HUES64 (cell line): ENCODE measurements around the gene TSHR.
"Not testable (repeated sequence)": the region's sequence is repeated elsewhere in the genome, so short reads cannot be mapped to it uniquely, and the experiment has no call there.

Experiments
- H3K27ac ChIP-seq: 2 replicates; pipeline ENCODE4 v1.7.0; 2013; ENCODE audit warnings: low read depth, low read length, inconsistent platforms
- H3K27me3 ChIP-seq: 2 replicates; pipeline ENCODE4 v1.6.1; 2013; ENCODE audit warnings: mild to moderate bottlenecking, low read length; ENCODE audit not compliant: insufficient read depth
- H3K36me3 ChIP-seq: 2 replicates; pipeline ENCODE4 v1.6.1; 2013; ENCODE audit warnings: mild to moderate bottlenecking, low read length; ENCODE audit not compliant: insufficient read depth
- H3K4me1 ChIP-seq: 2 replicates; pipeline ENCODE4 v1.6.1; 2013; ENCODE audit warnings: mild to moderate bottlenecking, low read length, moderate library complexity; ENCODE audit not compliant: insufficient read depth
- H3K4me3 ChIP-seq: 2 replicates; pipeline ENCODE4 v1.5.1; 2013; ENCODE audit warnings: mild to moderate bottlenecking, low read length, moderate library complexity
- H3K9ac ChIP-seq: 2 replicates; pipeline ENCODE4 v1.6.1; 2013; ENCODE audit warnings: mild to moderate bottlenecking, low read depth, low read length
- H3K9me3 ChIP-seq: 2 replicates; pipeline ENCODE4 v1.6.1; 2013; ENCODE audit warnings: low read depth, low read length; ENCODE audit not compliant: insufficient read depth
- WGBS: fragments of 150-250, 120-280 bp; methylation state at CpG from one replicate; pipeline ENCODE4 v1.1.7; 2013; ENCODE audit warnings: missing lambda C conversion rate; 5-methylcytosine and 5-hydroxymethylcytosine counted together

Gene TSHR

DNA sequence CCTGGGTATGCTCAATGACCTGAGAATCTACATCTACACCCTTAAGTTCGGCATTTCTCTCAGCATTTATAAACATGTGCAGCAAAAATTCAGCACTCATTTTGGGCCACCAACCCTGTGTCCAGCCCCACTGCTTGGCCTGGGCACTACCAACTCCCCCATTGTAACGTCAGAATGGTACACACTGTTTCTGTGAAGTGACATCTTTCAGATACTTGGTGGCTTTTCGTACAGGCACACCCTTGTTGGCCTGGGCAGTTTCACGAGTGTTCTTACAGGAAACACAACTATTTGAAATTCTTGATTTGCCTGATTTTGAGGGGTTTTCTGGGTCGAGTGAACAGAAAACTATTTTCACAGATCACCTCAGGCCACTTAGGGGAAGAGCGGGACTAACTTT is 46.0 kb downstream of the TSHR start:
- Histone ChIP-seq H3K9me3 (no peaks in the 10 kb centered on the region), H3K9ac (no peak overlapping the region), H3K4me1 (no peaks in the 10 kb centered on the region), H3K4me3 (no peak overlapping the region), H3K27me3 (no peaks in the 10 kb centered on the region), H3K27ac (no peak overlapping the region), H3K36me3 (no peaks in the 10 kb centered on the region)
- 94% methylated on average over 6 of the region's 6 CpGs for WGBS

DNA sequence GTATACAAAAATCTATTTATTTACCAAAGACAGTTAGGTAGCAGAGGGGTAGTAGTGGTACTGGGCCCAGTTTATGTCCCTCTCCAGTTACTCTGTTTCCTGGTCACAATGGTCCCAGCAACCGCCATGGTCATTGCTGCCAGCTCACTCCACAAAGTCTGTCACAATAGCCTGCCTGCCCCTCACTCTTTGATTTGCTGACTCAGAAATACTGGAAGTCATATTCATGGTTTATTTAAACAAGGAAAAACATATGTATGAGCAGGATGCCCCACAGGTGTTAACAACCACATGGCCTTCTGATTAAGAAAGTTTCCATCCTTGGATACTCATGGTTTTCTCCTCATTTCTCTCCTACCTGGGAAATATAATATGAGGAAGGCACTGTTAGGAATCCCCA is 49.2 kb downstream of the TSHR start:
- Histone ChIP-seq H3K27ac (no peak overlapping the region), H3K4me1 (no peaks in the 10 kb centered on the region), H3K9ac (no peak overlapping the region), H3K9me3 (no peaks in the 10 kb centered on the region), H3K27me3 (no peaks in the 10 kb centered on the region), H3K36me3 (no peaks in the 10 kb centered on the region), H3K4me3 (no peak overlapping the region)
- WGBS = 96% methylated on average over 1 of the region's 1 CpG

GRCh38 chr14:81005540-81006228 is 50.3 kb downstream of the TSHR start:
- no peak overlapping the region for H3K9ac ChIP-seq
- H3K4me1 ChIP-seq = no peaks in the 10 kb centered on the region
- no peak overlapping the region for H3K4me3 ChIP-seq
- H3K9me3 ChIP-seq = no peaks in the 10 kb centered on the region
- no peaks in the 10 kb centered on the region for H3K27me3 ChIP-seq
- 92% methylated on average over 7 of the region's 8 CpGs for WGBS
- no peaks in the 10 kb centered on the region for H3K36me3 ChIP-seq
- H3K27ac ChIP-seq = no peak overlapping the region

DNA sequence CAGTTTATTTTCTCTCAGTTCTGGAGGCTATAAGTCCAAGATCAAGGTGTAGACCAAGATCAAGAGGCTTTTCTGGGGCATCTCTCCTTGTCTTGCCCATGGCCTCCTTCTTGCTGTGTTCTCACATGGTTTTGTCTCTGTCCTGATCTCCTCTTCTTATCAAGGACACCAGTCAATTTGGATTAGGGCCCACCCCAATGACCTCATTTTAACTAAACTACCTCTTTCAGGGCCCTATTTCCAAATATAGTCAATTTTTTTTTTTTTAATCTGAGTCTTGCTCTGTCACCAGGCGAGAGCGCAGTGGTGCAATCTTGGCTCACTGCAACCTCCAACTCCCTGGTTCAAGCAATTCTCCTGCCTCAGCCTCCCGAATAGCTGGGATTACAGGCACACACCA is 50.8 kb downstream of the TSHR start:
- H3K36me3 ChIP-seq = no peaks in the 10 kb centered on the region
- no peak overlapping the region for H3K9ac ChIP-seq

GRCh38 chr14:81007131-81007530 is 51.7 kb downstream of the TSHR start:
- H3K9me3 ChIP-seq = no peaks in the 10 kb centered on the region
- WGBS = 95% methylated on average over 1 of the region's 1 CpG
- H3K4me3 ChIP-seq = no peak overlapping the region
- no peaks in the 10 kb centered on the region for H3K27me3 ChIP-seq
- no peak overlapping the region for H3K27ac ChIP-seq
- H3K36me3 ChIP-seq = no peaks in the 10 kb centered on the region
- H3K9ac ChIP-seq = no peak overlapping the region
- H3K4me1 ChIP-seq = no peaks in the 10 kb centered on the region

More for the DNA sequence above, 50.8 kb downstream of the TSHR start:
- H3K4me1 ChIP-seq = no peaks in the 10 kb centered on the region
- no peak overlapping the region for H3K4me3 ChIP-seq
- H3K27ac ChIP-seq = no peak overlapping the region
- no peaks in the 10 kb centered on the region for H3K27me3 ChIP-seq
- 96% methylated on average over 3 of the region's 3 CpGs for WGBS
- no peaks in the 10 kb centered on the region for H3K9me3 ChIP-seq

DNA sequence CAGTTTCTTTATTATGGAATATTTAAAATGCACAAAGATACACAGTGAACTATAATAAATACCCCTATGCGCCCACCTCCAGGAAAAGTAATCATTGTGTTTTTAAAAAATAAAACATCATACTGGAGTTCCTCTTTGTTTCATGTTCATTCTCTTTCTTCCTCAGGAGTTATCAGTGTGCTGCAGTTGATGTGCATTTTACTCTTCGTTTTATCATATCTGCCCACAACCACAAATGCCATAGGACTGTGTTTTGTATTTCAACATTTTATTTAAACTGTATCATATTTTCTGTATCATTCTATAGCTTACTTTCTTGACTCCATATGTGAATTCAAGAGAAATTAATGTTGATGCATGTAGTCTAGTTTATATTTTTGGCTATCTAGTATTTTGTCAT is 53.9 kb downstream of the TSHR start:
- Histone ChIP-seq H3K27me3 (no peaks in the 10 kb centered on the region), H3K9me3 (no peaks in the 10 kb centered on the region), H3K36me3 (no peaks in the 10 kb centered on the region), H3K9ac (no peak overlapping the region), H3K4me1 (no peaks in the 10 kb centered on the region), H3K4me3 (no peak overlapping the region), H3K27ac (no peak overlapping the region)
- whole genome bisulfite sequencing = no CpG with 5 or more reads among the region's 2 CpGs

DNA sequence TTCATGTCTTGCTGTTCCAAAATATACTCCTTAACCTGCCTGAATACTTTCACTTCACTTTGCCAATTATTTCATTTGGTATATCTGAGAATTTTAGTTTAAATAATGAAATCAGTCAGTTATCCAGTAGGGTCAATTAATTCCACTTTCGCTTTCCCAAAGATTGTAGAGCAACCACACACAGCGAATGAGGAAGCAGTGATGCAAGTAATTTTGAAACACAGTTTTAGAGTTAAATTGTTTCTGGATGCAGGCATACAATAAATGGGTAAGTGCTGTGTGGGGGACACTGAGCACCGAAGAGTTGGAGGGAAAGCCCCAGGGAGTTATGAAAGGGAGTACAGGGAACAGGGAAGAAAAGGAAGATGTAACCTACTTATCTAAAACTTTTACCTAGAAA is 62.8 kb downstream of the TSHR start:
- Histone ChIP-seq H3K4me3 (no peak overlapping the region), H3K27me3 (no peaks in the 10 kb centered on the region), H3K9me3 (no peaks in the 10 kb centered on the region), H3K36me3 (no peaks in the 10 kb centered on the region), H3K27ac (no peak overlapping the region), H3K4me1 (no peaks in the 10 kb centered on the region; the same call in 1 of the 2 replicates), H3K9ac (no peak overlapping the region)
- WGBS = 96% methylated on average over 3 of the region's 3 CpGs

DNA sequence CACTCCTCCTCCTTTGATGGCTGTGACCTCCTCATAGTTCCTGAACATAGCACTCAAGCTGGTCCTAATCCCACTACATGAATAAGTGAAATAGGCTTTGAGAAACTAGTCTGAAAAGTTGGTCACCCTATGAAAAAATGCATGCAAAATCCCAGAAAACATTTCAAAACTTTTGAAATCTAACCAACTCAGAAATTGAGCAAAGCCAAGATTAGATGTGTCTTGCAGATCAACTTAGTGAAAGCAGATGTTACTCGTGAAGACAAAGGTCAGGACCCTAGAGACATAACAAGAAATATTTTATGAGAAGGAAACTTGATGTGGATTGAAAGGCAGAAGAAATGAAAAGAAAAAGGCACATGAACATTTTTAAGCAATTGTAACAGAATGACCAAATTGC is 63.3 kb downstream of the TSHR start:
- no peak overlapping the region for H3K9ac ChIP-seq
- no peaks in the 10 kb centered on the region for H3K9me3 ChIP-seq
- no peak overlapping the region for H3K4me3 ChIP-seq
- no peak overlapping the region for H3K27ac ChIP-seq
- H3K36me3 ChIP-seq = no peaks in the 10 kb centered on the region
- H3K27me3 ChIP-seq = no peaks in the 10 kb centered on the region
- WGBS = 100% methylated on average over 1 of the region's 1 CpG
- H3K4me1 ChIP-seq = no peaks in the 10 kb centered on the region; the same call in 1 of the 2 replicates

DNA sequence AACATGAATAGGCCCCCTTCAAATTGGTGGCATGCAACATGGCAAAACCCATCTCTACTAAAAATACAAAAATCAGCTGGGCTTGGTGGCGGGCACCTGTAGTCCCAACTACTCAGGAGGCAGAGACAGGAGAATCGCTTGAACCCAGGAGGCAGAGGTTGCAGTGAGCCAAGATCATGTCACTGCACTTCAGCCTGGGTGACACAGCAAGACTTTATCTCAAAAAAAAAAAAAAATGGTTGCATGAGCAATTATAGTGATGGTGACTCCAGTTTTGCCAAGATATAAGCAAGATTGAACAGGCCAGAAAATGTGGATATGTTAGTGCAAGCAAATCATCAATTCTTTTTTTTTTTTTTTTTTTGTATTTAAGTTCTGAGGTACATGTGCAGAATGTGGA is 63.7 kb downstream of the TSHR start:
- H3K4me1 ChIP-seq, H3K36me3 ChIP-seq, H3K4me3 ChIP-seq, H3K9me3 ChIP-seq, H3K27me3 ChIP-seq, H3K9ac ChIP-seq, H3K27ac ChIP-seq: not testable (repeated sequence)
- WGBS = 95% methylated on average over 2 of the region's 2 CpGs

DNA sequence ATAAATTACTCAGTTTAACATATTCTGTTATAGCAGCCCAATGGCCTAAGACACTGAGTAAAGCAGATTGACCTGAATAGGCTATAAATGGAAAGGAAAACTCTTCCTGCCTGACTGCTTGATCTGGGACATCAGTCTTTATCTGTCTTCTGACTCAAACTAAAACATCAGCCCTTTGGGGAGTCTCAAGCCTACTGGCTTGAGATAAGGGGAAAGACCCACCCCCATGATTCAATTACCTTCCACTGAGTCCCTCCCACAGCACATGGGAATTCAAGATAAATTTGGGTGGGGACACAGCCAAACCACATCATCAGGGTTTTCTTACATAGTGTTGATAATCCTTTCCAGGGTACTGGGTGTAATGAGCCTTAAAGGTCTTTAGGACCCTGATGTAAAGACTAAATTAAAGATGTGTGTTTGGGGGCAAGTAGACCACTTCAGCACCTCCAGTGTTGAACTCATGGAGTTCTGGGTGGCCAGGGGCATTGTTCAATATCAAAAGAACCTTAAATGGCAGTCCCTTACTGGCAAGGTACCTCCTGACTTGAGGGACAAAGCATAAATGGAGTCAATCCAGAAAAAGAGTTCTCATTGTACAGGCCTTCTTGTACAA is 67.8 kb downstream of the TSHR start:
- Histone ChIP-seq H3K27ac (no peak overlapping the region), H3K4me1 (no peaks in the 10 kb centered on the region; the same call in 1 of the 2 replicates), H3K36me3 (no peaks in the 10 kb centered on the region), H3K27me3 (no peaks in the 10 kb centered on the region), H3K9me3 (no peaks in the 10 kb centered on the region), H3K4me3 (no peak overlapping the region), H3K9ac (no peak overlapping the region)

GRCh38 chr14:81028461-81028860 is 73.0 kb downstream of the TSHR start:
- H3K27me3 ChIP-seq = no peaks in the 10 kb centered on the region
- H3K9me3 ChIP-seq = no peaks in the 10 kb centered on the region
- H3K9ac ChIP-seq = no peak overlapping the region
- H3K4me1 ChIP-seq = no peaks in the 10 kb centered on the region
- 100% methylated on average over 1 of the region's 1 CpG for WGBS
- no peak overlapping the region for H3K27ac ChIP-seq
- H3K4me3 ChIP-seq = no peak overlapping the region
- H3K36me3 ChIP-seq = no peaks in the 10 kb centered on the region

DNA sequence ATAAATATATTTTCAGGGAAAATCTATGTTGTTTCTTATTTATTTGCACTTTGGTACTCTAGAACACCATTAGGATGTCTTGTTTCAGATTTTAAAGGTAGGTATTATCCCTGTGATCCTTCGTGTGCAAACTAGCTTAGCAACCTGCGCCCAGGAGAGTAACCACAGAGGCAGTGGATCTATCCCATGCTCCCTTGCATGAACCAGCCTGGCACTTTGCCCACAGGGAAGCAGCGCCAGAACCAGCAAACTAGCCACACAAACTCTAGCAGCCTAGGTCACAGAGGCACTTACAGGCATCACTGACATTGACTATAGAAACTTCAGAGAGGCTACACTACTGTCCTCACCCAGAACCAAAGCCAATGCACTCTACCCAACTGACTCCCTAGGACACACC is 76.1 kb downstream of the TSHR start:
- H3K9ac ChIP-seq = no peak overlapping the region
- H3K27ac ChIP-seq = no peak overlapping the region
- H3K36me3 ChIP-seq = no peaks in the 10 kb centered on the region
- H3K4me3 ChIP-seq = no peak overlapping the region
- no peaks in the 10 kb centered on the region for H3K4me1 ChIP-seq
- H3K9me3 ChIP-seq = peaks cover 3% of the 10 kb centered on the region
- 78% methylated on average over 3 of the region's 3 CpGs for WGBS
- H3K27me3 ChIP-seq = no peaks in the 10 kb centered on the region
